Measurements from ENCODE around the gene SAE1.
"Not testable (repeated sequence)": the region's sequence is repeated elsewhere in the genome, so short reads cannot be mapped to it uniquely, and the experiment has no call there.

Gene SAE1

GRCh38 chr19:47240996-47241918, 110.6 kb downstream of the SAE1 start:
- peak; percentile 69 to 83 for DNase-seq (ENCODE audit: low read depth in 2 of 2)

- DNase-seq (ENCODE audit: low read depth in 2 of 2), result no peak
Observed at GRCh38 chr19:47241919-47242577, 111.4 kb downstream of the SAE1 start.

DNA sequence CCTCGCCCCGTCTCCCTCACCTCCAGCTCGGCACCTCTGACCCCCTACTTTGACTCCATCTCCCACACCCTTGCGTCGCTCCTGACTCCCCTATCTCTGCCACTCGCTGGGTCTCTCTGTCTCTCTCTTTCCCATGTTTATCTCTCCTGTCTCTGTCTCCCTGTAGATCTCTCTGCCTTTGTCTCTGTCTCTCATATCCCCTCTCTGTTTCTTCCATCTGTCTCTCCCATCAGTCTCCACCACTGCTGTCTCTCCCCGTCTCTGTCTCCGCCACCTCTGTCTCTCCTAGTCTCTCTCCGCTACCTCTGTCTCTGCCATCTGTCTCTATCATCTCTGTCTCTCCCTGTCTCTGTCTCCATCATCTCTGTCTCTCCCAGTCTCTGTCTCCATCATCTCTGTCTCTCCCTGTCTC, 112.7 kb downstream of the SAE1 start:
- no peak for DNase-seq (ENCODE audit: low read depth in 2 of 2)

- peak; percentile 77 to 83 for DNase-seq (ENCODE audit: low read depth in 2 of 2)
Observed at GRCh38 chr19:47243776-47244547, 113.3 kb downstream of the SAE1 start.

DNA sequence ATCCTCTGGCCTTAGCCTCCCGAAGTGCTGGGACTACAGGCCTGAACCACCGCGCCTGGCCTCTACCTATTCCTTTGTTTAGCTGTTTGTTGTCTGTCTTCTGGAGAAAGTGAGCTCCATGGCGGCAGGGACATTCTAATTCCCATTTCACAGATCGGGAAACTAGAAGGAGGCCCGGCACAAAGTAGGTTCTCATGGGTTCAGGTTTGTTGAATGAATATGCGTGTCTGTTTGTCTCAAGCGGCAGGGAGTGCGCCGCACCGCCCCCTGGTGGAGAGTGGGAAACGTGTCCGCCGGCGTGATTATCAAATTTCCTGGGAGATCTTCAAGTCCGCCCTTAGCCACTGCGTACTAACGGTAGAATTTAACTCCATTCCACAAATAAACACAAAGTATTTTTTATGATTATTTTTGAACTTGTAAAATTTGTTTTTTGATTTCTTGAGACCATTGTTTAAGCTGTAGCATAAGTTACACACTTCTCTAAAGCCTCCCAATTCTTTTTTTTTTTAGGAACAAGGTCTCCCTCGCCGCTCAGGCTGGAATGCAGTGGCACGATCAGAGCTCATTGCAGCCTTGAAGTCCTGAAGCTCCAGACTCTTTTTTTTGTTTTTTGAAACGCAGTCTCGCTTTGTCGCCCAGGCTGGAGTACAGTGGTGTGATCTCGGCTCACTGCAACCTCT, 116.8 kb downstream of the SAE1 start:
- peak in 1 of 2 donors; percentile 65 for DNase-seq (ENCODE audit: low read depth in 2 of 2)

DNA sequence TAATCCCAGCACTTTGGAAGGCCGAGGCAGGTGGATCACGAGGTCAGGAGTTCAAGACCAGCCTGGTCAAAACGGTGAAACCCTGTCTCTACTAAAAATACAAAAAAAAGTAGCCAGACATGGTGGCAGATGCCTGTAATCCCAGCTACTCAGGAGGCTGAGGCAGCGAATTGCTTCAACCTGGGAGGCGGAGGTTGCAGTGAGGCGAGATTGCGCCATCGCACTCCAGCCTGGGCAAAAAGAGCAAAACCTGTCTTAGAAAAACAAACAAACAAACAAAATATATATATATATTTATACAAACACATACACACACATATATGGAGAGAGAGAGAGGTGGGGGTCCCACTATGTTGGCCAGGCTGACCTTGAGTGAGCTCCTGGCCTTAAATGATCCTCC, 122.4 kb downstream of the SAE1 start:
- DNase-seq (ENCODE audit: low read depth in 2 of 2), result not testable (repeated sequence)

GRCh38 chr19:47253467-47253881, 122.8 kb downstream of the SAE1 start:
- DNase-seq (ENCODE audit: low read depth in 2 of 2), result no peak

DNA sequence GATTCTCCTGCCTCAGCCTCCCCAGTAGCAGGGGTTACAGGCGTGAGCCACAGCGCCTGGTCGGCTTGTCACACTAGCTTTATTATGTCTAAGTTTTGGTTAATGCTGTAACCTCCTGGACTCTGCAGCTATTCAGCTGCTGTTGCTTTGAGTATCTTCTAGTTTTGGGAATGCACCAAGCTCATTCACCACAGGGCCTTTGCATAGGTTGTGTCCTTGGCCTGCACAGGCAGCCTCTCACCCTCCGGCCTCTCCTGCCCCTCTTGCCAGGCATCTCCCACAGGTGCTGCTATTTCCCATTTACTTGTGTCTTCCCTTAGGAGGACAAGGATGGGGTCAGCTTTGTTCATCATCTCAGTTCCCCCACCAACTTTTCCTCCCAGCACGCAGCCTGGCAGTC, 123.3 kb downstream of the SAE1 start:
- no peak for DNase-seq (ENCODE audit: low read depth in 2 of 2)

- DNase-seq (ENCODE audit: low read depth in 2 of 2), result peak; percentile 83
Observed at GRCh38 chr19:47255879-47256692, 125.5 kb downstream of the SAE1 start, which contains the start of gene CCDC9. TSS of gene CCDC9 (plus strand) at chr19:47256525. CDS start at chr19:47258401, 1,876 bp downstream.

DNA sequence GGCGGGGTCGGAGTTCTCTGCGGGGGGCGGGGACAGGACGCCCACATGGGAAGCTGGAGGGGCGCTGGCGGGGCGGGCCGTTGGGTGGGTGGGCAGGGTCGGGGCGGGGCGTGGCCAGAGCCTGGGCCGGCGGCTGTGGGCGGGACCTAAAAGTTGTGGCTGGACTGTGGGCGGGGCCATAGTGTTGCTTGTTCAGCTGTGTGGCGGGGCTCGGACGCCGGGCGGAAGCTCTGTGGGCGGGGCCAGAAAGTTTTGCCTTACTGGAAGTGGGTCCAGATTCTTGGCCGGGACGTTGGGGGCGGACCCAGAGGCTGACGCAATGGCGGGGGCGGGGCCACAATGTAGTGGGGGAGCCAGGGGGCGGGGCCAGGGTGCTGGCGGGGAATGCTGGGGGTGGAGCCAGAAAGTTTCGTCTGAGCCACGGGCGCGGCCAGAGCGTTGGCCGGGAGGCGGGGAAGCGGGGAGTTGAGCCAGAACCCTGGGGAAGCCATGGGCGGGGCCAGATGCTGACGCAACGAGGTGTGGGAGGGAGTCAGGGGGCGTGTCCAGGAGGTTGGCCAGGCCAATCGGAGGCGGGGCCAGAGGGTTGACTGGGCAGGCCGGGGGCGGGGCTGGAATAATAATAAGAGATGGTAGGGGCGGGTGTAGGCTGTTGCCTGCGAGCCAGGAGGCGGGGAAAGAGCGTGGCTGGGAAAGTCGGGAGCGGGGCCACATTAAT, 126.2 kb downstream of the SAE1 start:
- peak; percentile 98 to 99 for DNase-seq (ENCODE audit: low read depth in 2 of 2)

DNA sequence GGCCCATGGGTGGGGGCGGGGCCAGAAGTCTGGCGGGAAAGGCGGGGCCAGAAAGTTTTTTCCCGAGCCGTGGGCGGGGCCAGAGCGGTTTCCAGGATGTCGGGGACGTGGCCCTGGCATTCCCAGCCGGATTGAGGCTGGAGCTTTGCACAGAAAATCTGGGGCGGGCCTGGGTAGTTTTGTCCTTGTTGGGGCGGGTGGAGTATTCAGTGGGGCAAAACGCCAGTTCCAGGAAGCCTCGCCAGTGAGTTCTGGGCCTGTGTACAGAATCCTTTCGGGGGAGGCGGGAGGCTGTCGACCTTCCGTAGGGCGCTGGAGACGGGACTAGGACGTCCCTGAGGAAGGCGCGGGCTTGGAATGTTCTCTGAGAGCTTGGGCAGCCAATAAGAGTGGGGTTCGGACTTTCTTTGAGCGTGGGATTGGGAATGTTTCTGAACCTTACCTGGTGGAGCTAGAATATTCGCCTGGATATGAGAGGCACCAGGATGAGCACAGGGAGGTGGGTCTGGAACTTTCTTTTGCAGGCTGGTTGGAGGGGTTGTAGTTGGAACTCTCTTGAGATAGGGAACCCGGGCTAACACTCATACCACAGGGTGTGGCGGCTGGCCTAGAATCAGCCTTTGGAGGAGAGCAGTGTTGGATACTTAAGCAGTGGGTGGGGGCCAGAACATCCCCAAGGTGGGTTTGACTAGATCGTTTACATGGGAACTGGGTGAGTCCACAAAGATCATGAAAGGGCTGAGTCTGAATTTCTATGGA, 127.0 kb downstream of the SAE1 start:
- DNase-seq (ENCODE audit: low read depth in 2 of 2), result no peak

DNA sequence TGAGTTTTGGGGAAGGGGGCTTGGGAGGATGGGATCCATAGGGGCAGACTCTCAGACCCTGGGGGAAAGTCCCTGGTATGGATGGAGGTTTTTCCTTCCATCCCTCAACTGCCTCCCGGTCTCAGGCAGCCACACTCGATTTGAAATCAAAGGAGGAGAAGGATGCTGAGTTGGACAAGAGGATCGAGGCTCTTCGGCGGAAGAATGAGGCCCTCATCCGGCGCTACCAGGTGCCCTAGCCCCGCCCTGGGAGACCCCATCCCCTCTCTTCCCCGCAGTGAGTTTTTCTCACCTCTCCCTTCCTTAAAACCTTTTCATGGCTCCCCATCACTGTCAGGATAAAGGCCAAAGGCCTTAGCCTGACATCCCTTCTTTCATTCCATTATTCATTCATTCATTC, 127.8 kb downstream of the SAE1 start:
- no peak for DNase-seq (ENCODE audit: low read depth in 2 of 2)

GRCh38 chr19:47258895-47259555, 128.4 kb downstream of the SAE1 start:
- DNase-seq (ENCODE audit: low read depth in 2 of 2), result no peak
